Caco-2 (cell line): Measurements from ENCODE around the gene FBXW7. TPM values are rescaled to one million over a fixed set of nuclear protein-coding genes. Genes with fewer than 3 reads are reported as not detected.
A peak's percentile ranks its signal among the peaks of the same experiment; 100 is the strongest.

Source experiments
- BruUV-seq: library from RNA; stranded (reverse); fragments of 400-500 nt; replicated peaks from 2 replicates; lab custom pipeline; 2021; lab: Mats Ljungman, UMichigan
- CTCF ChIA-PET: fragments of 300-600 bp; sonication (Branson Sonifier 250); formaldehyde crosslinking; loops from one replicate; lab custom pipeline; 2022; ENCODE audit warnings: antibody characterized with exemption; lab: Charles Lee
- POLR2A ChIA-PET: fragments of 300-600 bp; sonication (Branson Sonifier 250); formaldehyde crosslinking; loops from one replicate; lab custom pipeline; 2022; ENCODE audit warnings: antibody characterized with exemption; lab: Charles Lee
- DNase-seq, 2 experiments: peaks; one replicate each; pipeline versions ENCODE4 v3.0.0 to v3.0.0-alpha.2; 2020 to 2022
- H3K27me3 ChIP-seq: replicated peaks from 2 replicates; pipeline ENCODE4 v1.6.0; 2011; ENCODE audit warnings: low read length; ENCODE audit not compliant: control insufficient read depth, insufficient read depth
- H3K36me3 ChIP-seq: 2 replicates; pipeline ENCODE4 v1.5.1; 2011; ENCODE audit warnings: low read length; ENCODE audit not compliant: control insufficient read depth, insufficient read depth
- H3K4me1 ChIP-seq: fragments of 250-450 bp; sonication (Bioruptor Pico); 2 replicates; pipeline ENCODE4 v1.5.1; 2020; ENCODE audit warnings: mild to moderate bottlenecking
- H3K4me3 ChIP-seq: 2 replicates; pipeline ENCODE4 v1.5.1; 2011; ENCODE audit warnings: low read depth, mild to moderate bottlenecking, control low read depth, low read length
- H3K9me3 ChIP-seq: fragments of 250-450 bp; sonication (Bioruptor Pico); 2 replicates; pipeline ENCODE4 v1.5.1; 2020; ENCODE audit warnings: mild to moderate bottlenecking, moderate library complexity
- H3K27ac Mint-ChIP-seq: one replicate; pipeline ENCODE4 v1.8.0; 2022; ENCODE audit warnings: mixed read lengths; ENCODE audit not compliant: unreplicated experiment
- H3K27me3 Mint-ChIP-seq: one replicate; pipeline ENCODE4 v1.8.0; 2022; ENCODE audit warnings: mixed read lengths; ENCODE audit not compliant: insufficient read depth, unreplicated experiment
- H3K36me3 Mint-ChIP-seq: one replicate; pipeline ENCODE4 v1.8.0; 2022; ENCODE audit warnings: mild to moderate bottlenecking, mixed read lengths; ENCODE audit not compliant: insufficient read depth, unreplicated experiment
- H3K4me1 Mint-ChIP-seq: one replicate; pipeline ENCODE4 v1.8.0; 2022; ENCODE audit warnings: low read depth, mixed read lengths; ENCODE audit not compliant: unreplicated experiment
- H3K4me3 Mint-ChIP-seq: one replicate; pipeline ENCODE4 v1.8.0; 2022; ENCODE audit warnings: mild to moderate bottlenecking, moderate library complexity, mixed read lengths; ENCODE audit not compliant: unreplicated experiment
- H3K9me3 Mint-ChIP-seq: one replicate; pipeline ENCODE4 v1.8.0; 2022; ENCODE audit warnings: mixed read lengths; ENCODE audit not compliant: unreplicated experiment
- intact Hi-C: fragments of 100-400 bp; cut with micrococcal nuclease; formaldehyde crosslinking; loops from one replicate; pipeline ENCODE4 v1.10.0; 2022; ENCODE audit not compliant: unreplicated experiment
- total RNA-seq: library from RNA; stranded (reverse); gene quantifications from 2 replicates; pipeline ENCODE4 v1.2.3, GENCODE V29; 2022
- TF ChIP-seq, protein P1 (sequence below), 2 experiments: fragments of 200-600 bp in 1 of 2; IDR thresholded peaks; 1 replicate in 1 of 2; 2 replicates in 1 of 2; pipeline versions ENCODE4 v1.5.1 to v1.8.0; 2011 to 2022; ENCODE audit warnings: antibody characterized with exemption in 1 of 2, control low read depth in 1 of 2, inconsistent platforms in 1 of 2, low read depth in 1 of 2, low read length in 1 of 2, mild to moderate bottlenecking in 1 of 2, moderate library complexity in 1 of 2; ENCODE audit not compliant: insufficient read depth in 1 of 2, severe bottlenecking in 1 of 2, unreplicated experiment in 1 of 2

FBXW7 gene
- total RNA-seq, 1 experiment from 2014 or later: 34.1 TPM

DNA sequence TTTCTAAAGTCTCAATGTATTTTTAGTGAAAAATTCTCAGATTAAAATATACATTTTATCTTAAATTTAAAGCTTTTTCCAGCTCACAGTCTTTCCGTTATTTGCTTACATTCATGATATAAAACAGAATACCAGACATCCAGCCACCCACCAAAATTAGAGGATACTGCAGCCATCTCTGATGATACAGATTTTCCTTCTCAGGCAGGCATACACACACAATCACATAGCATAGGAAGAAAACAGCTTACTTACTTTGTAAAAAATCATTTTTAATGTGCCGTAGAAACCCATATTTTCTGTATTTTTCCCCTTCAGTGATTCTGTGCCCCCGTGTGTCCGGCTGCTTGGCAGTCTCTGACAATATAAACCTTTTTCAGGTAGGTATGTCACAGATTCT, 183.7 kb downstream of the FBXW7 start:
- intact Hi-C loops: no loop called here
- Mint-ChIP-seq H3K27ac (peak overlapping the region; percentile 41), H3K36me3 (no peaks in the 10 kb centered on the region), H3K9me3 (no peaks in the 10 kb centered on the region), H3K4me3 (peak overlapping the region; percentile 62), H3K27me3 (no peaks in the 10 kb centered on the region), H3K4me1 (peaks cover 15% of the 10 kb centered on the region)
- no peak for DNase-seq
- no peaks in the 10 kb centered on the region for H3K27me3 ChIP-seq
- H3K4me3 ChIP-seq: peak overlapping the region; percentile 19
- TSS peak; percentile 29 for BruUV-seq
- CTCF ChIA-PET: no interaction called here
- peaks cover 13% of the 10 kb centered on the region for H3K4me1 ChIP-seq
- POLR2A ChIA-PET: no interaction called here
- TF ChIP-seq, protein P1, sequence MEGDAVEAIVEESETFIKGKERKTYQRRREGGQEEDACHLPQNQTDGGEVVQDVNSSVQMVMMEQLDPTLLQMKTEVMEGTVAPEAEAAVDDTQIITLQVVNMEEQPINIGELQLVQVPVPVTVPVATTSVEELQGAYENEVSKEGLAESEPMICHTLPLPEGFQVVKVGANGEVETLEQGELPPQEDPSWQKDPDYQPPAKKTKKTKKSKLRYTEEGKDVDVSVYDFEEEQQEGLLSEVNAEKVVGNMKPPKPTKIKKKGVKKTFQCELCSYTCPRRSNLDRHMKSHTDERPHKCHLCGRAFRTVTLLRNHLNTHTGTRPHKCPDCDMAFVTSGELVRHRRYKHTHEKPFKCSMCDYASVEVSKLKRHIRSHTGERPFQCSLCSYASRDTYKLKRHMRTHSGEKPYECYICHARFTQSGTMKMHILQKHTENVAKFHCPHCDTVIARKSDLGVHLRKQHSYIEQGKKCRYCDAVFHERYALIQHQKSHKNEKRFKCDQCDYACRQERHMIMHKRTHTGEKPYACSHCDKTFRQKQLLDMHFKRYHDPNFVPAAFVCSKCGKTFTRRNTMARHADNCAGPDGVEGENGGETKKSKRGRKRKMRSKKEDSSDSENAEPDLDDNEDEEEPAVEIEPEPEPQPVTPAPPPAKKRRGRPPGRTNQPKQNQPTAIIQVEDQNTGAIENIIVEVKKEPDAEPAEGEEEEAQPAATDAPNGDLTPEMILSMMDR (IDR thresholded peaks at IDR 0.05; ENCODE audit: insufficient read depth in 1 of 2, low read depth in 1 of 2, low read length in 1 of 2, severe bottlenecking in 1 of 2, unreplicated experiment in 1 of 2): no peak
- H3K9me3 ChIP-seq: no peaks in the 10 kb centered on the region
- H3K36me3 ChIP-seq: no peaks in the 10 kb centered on the region

DNA sequence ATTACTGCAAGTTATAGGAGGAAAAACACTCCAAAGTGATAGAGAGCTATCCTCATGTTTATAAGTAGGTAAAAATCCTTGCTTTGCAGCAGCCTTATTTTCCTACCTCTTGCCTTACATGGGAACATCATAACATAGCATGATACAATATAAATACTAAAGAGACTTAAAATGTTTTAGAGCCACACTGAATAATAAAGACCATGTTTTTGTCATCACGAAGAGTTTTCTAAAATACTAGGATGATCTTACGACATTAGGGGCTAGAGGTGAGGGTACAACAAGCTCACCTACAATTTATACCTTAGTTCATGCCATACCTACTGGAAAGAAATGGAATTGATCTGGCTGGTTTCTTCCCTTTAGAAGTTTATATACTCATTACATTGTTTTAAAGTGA, 184.8 kb downstream of the FBXW7 start:
- BruUV-seq: no TSS peak
- H3K4me3 Mint-ChIP-seq: no peak overlapping the region

DNA sequence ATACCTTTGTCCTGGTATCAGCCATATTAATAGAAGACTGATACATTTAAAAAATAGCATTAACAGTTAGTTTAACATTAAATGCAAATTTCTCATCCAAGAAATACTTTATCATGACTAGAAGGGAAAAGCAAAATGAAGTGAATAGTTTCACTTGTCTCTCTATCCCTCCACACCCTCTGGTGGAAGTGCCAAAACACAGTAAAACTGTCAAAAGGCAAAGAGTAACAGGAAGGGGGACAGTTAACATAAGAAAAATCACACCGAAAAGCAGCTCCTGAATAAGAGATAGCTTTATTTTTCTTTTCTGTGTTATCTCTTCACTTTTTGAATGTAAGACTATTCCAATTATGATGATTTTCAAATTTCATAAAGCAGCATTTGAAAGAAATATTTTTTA, 187.2 kb downstream of the FBXW7 start:
- Mint-ChIP-seq H3K4me3 (no peak overlapping the region), H3K27me3 (no peaks in the 10 kb centered on the region), H3K36me3 (peaks cover 7% of the 10 kb centered on the region), H3K27ac (no peak overlapping the region), H3K4me1 (peaks cover 15% of the 10 kb centered on the region), H3K9me3 (no peaks in the 10 kb centered on the region)
- intact Hi-C loops: loop anchor here (10.0 kb wide), 2 partner anchors 244 to 584 kb away; partner anchors contain the start of gene GATB
- ChIA-PET CTCF (no interaction called here), POLR2A (no interaction called here)
- DNase-seq: no peak
- TF ChIP-seq, protein P1 (IDR thresholded peaks at IDR 0.05; ENCODE audit: insufficient read depth in 1 of 2, low read depth in 1 of 2, low read length in 1 of 2, severe bottlenecking in 1 of 2, unreplicated experiment in 1 of 2): peak in 1 of 2 experiments; percentile 18
- Histone ChIP-seq H3K36me3 (no peaks in the 10 kb centered on the region), H3K27me3 (no peaks in the 10 kb centered on the region), H3K4me3 (no peak overlapping the region), H3K9me3 (no peaks in the 10 kb centered on the region), H3K4me1 (no peaks in the 10 kb centered on the region)
- BruUV-seq: no TSS peak

More for the DNA sequence above, 184.8 kb downstream of the FBXW7 start:
- TF ChIP-seq, protein P1 (IDR thresholded peaks at IDR 0.05; ENCODE audit: insufficient read depth in 1 of 2, low read depth in 1 of 2, low read length in 1 of 2, severe bottlenecking in 1 of 2, unreplicated experiment in 1 of 2): no peak
- DNase-seq: no peak
- Histone ChIP-seq H3K27me3 (no peaks in the 10 kb centered on the region), H3K9me3 (no peaks in the 10 kb centered on the region), H3K4me1 (peaks cover 4% of the 10 kb centered on the region; the same call in 1 of the 2 replicates), H3K36me3 (no peaks in the 10 kb centered on the region), H3K4me3 (no peak overlapping the region)
- ChIA-PET POLR2A (no interaction called here), CTCF (no interaction called here)
- Mint-ChIP-seq H3K36me3 (peaks cover 7% of the 10 kb centered on the region), H3K27me3 (no peaks in the 10 kb centered on the region), H3K4me1 (peaks cover 15% of the 10 kb centered on the region), H3K27ac (no peak overlapping the region), H3K9me3 (no peaks in the 10 kb centered on the region)
- intact Hi-C loops: no loop called here
